Activated CD4-positive, alpha-beta T cell treated with anti-CD3 and anti-CD28 coated beads, Interleukin-2, amount 50 U/mL, for 24 hours (primary cell): ENCODE results near the gene ERBB2.

Experiments used
- DNase-seq, 2 donors: peaks; one replicate each; pipeline ENCODE4 v3.0.0-alpha.2; 2020; ENCODE audit warnings: low read depth in 1 of 2, low spot score in 1 of 2

The ERBB2 gene

GRCh38 chr17:39699818-39700147, at the start of gene ERBB2:
Gene ERBB2, plus strand, starts transcription at chr17:39700064. Its CDS starts 175 bp downstream, at chr17:39700239.
- no peak for DNase-seq

GRCh38 chr17:39650121-39650579, 49.7 kb upstream of the ERBB2 start:
- DNase-seq: no peak

GRCh38 chr17:39651923-39652586, 47.8 kb upstream of the ERBB2 start:
- DNase-seq: no peak

- no peak for DNase-seq
Observed at GRCh38 chr17:39652587-39653315, 47.1 kb upstream of the ERBB2 start.

- DNase-seq: no peak
Observed at GRCh38 chr17:39653316-39653661, 46.6 kb upstream of the ERBB2 start.

- DNase-seq: peak; percentile 68 to 75
Observed at GRCh38 chr17:39653662-39654331, 46.1 kb upstream of the ERBB2 start.

GRCh38 chr17:39655105-39655504, 44.8 kb upstream of the ERBB2 start:
- no peak for DNase-seq

- DNase-seq: no peak
Observed at GRCh38 chr17:39658346-39658745, 41.5 kb upstream of the ERBB2 start.

GRCh38 chr17:39658760-39659159, 41.1 kb upstream of the ERBB2 start:
- DNase-seq: no peak

GRCh38 chr17:39659279-39660010, 40.4 kb upstream of the ERBB2 start:
- DNase-seq: no peak

GRCh38 chr17:39660011-39660360, 39.9 kb upstream of the ERBB2 start:
- DNase-seq: no peak

- no peak for DNase-seq
Observed at GRCh38 chr17:39660397-39661385, 39.2 kb upstream of the ERBB2 start.

GRCh38 chr17:39661744-39662541, 37.9 kb upstream of the ERBB2 start:
- DNase-seq: no peak

GRCh38 chr17:39662551-39663339, 37.1 kb upstream of the ERBB2 start:
- DNase-seq: no peak

GRCh38 chr17:39663340-39663687, 36.5 kb upstream of the ERBB2 start:
- no peak for DNase-seq

GRCh38 chr17:39663688-39664580, 35.9 kb upstream of the ERBB2 start:
- DNase-seq: no peak

- no peak for DNase-seq
Observed at GRCh38 chr17:39664581-39665561, 35.0 kb upstream of the ERBB2 start, which contains the start of gene TCAP. Gene TCAP, plus strand, starts transcription at chr17:39665349. Its CDS starts 11 bp downstream, at chr17:39665360.
